H7 (cell line): ENCODE data around the gene SCLY. TPM values are rescaled to one million over a fixed set of nuclear protein-coding genes. Genes with fewer than 3 reads are reported as not detected.

Experiments used
- DNase-seq: peaks from one replicate; pipeline ENCODE4 v3.0.0; 2012
- H3K27me3 ChIP-seq: 2 replicates; pipeline ENCODE4 v1.6.0; 2011; ENCODE audit warnings: mild to moderate bottlenecking, low read length; ENCODE audit not compliant: control insufficient read depth, insufficient read depth
- H3K36me3 ChIP-seq: replicated peaks from 2 replicates; pipeline ENCODE4 v1.5.1; 2011; ENCODE audit warnings: low read length; ENCODE audit not compliant: control insufficient read depth, insufficient read depth
- H3K4me3 ChIP-seq: 2 replicates; pipeline ENCODE4 v1.5.1; 2011; ENCODE audit warnings: low read depth, mild to moderate bottlenecking, control low read depth, low read length, moderate library complexity; ENCODE audit not compliant: insufficient read depth
- total RNA-seq: library from RNA; depleted of rRNA; stranded (reverse); fragments of >200 nt; shearing (Covaris generic); gene quantifications from 2 replicates; pipeline ENCODE4 v1.2.3, GENCODE V29; 2014

The SCLY gene
- total RNA-seq, 1 experiment from 2014 or later = 53.0 TPM

GRCh38 chr2:238075397-238075796 lies 14.6 kb downstream of the SCLY start:
- H3K36me3 ChIP-seq = peaks cover 3% of the 10 kb centered on the region
- H3K4me3 ChIP-seq = no peak overlapping the region
- DNase-seq = no peak
- no peaks in the 10 kb centered on the region for H3K27me3 ChIP-seq

DNA sequence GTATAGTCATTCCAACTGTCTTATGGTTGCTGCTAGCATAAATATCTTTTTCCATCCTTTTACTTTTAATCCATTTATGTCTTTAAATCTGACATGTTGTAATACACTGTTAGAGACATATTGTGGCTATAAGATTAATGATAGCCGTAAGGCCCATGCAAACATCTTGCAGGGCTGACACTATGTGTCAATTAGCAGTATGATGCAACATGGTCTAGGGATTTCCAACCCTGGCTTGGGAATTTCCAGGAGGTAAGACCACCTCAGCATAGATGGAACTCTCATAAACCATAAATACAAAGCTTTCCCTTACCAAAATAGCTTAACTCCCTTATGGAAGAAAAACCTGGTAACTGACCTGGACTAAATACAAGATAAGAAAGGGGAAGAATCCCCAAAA lies 16.5 kb downstream of the SCLY start:
- H3K27me3 ChIP-seq = no peaks in the 10 kb centered on the region
- DNase-seq = no peak
- peaks cover 9% of the 10 kb centered on the region for H3K36me3 ChIP-seq
- no peak overlapping the region for H3K4me3 ChIP-seq

DNA sequence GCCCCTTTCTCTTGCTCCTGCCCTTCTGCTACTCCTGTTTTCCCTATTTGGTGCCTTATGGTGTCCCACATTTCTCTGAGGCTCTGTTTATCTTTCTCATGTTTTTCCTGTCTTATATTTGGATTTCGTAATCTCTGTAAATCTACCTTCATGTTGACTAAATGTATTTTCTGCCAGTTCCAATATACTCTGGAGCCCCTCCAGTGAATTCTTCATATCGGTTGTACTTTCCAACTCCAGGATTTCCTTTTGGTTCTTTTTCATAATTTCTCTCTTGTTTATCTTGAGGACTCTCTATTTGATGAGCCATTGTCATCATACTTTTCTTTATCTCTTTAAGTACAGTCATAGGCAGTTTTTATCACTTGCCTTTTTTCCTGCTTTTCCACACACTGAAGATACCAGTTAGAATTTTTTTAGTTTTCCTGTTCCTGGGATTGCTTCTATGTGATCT lies 19.1 kb downstream of the SCLY start:
- H3K36me3 ChIP-seq = peaks cover 23% of the 10 kb centered on the region
- no peaks in the 10 kb centered on the region for H3K27me3 ChIP-seq

DNA sequence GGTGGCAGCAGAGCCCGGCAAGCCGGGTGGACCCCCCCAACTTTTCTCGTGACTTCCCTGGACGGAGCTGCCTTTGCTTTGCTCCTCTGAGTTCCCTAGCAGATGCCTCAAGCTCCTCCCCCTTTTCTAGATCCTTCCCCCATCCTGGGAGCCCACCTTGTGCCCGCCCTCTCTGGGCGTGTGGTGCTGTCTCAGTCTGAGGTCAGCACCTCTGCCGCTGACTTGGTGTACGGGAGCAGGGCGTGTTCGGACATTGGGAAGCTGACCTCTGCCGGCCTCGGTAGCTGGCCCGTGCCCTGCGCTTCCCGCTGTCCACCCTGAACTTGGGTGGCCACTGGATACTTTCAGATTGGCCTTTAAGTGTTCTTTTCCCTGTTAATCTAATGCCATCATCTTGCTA lies 19.7 kb downstream of the SCLY start:
- no peak overlapping the region for H3K4me3 ChIP-seq
- H3K36me3 ChIP-seq = peaks cover 23% of the 10 kb centered on the region

More for the DNA sequence above, 19.1 kb downstream of the SCLY start:
- DNase-seq = no peak
- no peak overlapping the region for H3K4me3 ChIP-seq

GRCh38 chr2:238081150-238081549 lies 20.3 kb downstream of the SCLY start:
- no peak overlapping the region for H3K4me3 ChIP-seq
- no peak for DNase-seq
- H3K27me3 ChIP-seq = no peaks in the 10 kb centered on the region
- peaks cover 23% of the 10 kb centered on the region for H3K36me3 ChIP-seq

More for the DNA sequence above, 19.7 kb downstream of the SCLY start:
- peak; percentile 63 for DNase-seq
- no peaks in the 10 kb centered on the region for H3K27me3 ChIP-seq

DNA sequence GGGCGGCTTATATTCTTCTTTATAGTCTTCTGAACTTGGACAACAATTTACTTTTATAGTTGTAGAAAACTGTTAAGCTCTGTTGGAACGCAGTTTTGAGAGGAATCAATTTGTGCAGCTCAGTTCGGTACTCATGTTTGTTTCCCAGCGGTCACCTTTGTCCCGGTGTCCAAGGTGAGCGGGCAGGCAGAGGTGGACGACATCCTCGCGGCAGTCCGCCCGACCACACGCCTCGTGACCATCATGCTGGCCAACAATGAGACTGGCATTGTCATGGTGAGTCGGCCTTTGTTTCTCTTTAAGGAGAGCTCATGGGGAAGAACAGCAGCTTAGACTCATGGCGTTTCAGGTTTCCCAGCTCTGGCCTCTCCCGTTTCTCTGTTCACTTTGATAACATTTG lies 20.8 kb downstream of the SCLY start:
- DNase-seq = no peak
- Histone ChIP-seq H3K27me3 (no peaks in the 10 kb centered on the region), H3K36me3 (peaks cover 25% of the 10 kb centered on the region), H3K4me3 (no peak overlapping the region)

DNA sequence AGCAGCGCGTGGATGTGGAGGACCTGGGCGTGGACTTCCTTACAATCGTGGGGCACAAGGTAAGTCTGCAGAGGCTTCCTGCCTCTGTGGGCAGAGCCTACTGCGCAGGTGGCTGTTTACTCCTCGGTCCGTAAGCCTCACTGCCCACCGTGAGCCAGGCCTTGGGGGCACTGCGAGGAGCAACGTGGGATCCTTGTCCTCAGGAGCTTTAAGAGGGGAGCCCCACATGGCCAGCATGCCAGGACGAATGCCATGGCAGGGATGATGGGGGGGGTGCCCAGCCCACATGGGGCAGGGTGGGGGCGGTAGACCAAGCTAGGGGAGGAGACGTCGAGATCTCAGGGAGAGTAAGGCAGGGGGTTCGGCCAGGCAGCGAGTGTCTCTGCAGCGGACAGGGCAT lies 21.4 kb downstream of the SCLY start:
- Histone ChIP-seq H3K36me3 (peaks cover 25% of the 10 kb centered on the region), H3K27me3 (no peaks in the 10 kb centered on the region), H3K4me3 (no peak overlapping the region)
- peak; percentile 25 for DNase-seq

DNA sequence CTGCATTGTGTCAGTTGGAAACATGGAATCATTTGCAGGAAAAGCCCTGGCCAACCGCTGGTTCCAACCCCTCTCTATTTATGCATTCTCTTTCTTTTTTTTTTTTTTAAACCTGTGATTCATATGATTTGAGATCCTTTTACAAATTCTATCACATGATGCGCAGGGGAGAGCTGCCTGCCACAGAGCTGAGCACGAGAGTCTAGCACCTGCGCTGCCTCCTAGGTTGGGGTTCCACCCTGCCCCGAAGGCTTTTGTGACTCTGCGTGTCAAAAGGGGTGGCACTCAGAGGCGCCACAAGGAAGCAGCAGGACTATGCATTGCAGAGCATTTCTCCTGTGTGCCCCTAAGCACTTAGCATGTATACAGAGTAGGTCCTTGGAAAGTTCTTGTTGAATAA lies 22.0 kb downstream of the SCLY start:
- DNase-seq = no peak
- Histone ChIP-seq H3K4me3 (no peak overlapping the region), H3K36me3 (peaks cover 25% of the 10 kb centered on the region), H3K27me3 (no peaks in the 10 kb centered on the region)

GRCh38 chr2:238083919-238084318 lies 23.1 kb downstream of the SCLY start:
- no peak for DNase-seq
- no peak overlapping the region for H3K4me3 ChIP-seq
- peaks cover 25% of the 10 kb centered on the region for H3K36me3 ChIP-seq
- H3K27me3 ChIP-seq = no peaks in the 10 kb centered on the region

GRCh38 chr2:238084761-238085160 lies 24.0 kb downstream of the SCLY start:
- DNase-seq = no peak
- no peak overlapping the region for H3K4me3 ChIP-seq
- H3K27me3 ChIP-seq = no peaks in the 10 kb centered on the region
- H3K36me3 ChIP-seq = peaks cover 25% of the 10 kb centered on the region

DNA sequence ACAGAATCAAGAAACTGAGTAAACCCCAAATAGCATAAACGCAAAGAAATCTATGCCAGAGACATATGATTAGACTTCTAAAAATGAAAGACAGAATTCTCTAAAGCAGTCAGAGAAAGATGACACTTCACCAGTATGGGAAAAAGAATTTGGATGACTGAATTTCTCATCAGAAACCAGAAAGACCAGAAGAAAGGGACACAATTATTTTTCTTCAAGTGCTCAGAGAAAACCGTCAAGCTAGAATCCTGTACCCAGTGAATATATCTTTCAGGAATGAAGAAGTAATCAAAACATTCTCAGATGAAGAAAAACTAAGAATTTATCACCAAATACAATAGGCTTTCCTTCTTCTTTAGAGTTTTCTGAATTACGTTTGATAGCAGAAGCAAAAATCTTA lies 25.1 kb downstream of the SCLY start:
- DNase-seq = no peak
- H3K36me3 ChIP-seq = peaks cover 23% of the 10 kb centered on the region
- H3K4me3 ChIP-seq = no peak overlapping the region
- H3K27me3 ChIP-seq = no peaks in the 10 kb centered on the region

DNA sequence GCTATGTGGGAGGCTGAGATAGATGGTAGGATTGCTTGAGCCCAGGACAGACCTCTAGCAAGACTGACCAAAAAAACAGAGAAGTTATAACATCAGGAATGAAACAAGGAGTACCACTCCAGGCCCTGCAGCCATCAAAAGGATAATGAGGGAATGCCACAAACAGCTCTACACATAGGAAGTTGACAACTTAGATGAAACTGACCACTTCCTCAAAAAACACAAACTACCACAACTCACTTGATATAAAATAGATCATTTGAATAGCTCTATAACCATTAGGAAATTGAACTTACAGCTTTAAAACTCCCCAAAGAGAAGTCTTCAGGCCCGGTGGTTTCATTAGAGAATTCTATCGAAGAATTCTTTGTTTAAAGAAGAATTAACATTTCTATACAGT lies 26.4 kb downstream of the SCLY start:
- H3K36me3 ChIP-seq = peaks cover 16% of the 10 kb centered on the region
- no peaks in the 10 kb centered on the region for H3K27me3 ChIP-seq
- DNase-seq = no peak
- no peak overlapping the region for H3K4me3 ChIP-seq

DNA sequence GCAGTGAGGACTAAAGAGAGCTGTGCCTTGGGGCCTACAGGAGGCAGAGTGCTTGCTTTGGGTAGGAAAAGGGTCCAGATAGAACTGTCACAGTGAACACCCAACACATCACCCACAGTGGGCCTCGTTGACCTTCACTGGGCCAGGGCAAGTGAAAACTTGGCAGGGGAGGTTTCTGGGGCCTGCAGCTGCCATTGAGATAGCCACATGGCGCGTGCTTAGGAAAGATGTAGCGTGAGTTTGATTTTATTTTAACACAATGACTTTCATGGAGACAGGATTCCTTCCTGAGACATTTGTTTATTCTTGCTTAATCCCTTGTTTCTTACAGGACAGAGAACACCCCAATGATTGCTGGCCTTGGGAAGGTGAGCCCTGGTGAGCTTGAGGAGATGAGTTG lies 30.1 kb downstream of the SCLY start:
- Histone ChIP-seq H3K27me3 (no peaks in the 10 kb centered on the region), H3K36me3 (peaks cover 2% of the 10 kb centered on the region; the same call in 1 of the 2 replicates), H3K4me3 (no peak overlapping the region)
- DNase-seq = no peak

DNA sequence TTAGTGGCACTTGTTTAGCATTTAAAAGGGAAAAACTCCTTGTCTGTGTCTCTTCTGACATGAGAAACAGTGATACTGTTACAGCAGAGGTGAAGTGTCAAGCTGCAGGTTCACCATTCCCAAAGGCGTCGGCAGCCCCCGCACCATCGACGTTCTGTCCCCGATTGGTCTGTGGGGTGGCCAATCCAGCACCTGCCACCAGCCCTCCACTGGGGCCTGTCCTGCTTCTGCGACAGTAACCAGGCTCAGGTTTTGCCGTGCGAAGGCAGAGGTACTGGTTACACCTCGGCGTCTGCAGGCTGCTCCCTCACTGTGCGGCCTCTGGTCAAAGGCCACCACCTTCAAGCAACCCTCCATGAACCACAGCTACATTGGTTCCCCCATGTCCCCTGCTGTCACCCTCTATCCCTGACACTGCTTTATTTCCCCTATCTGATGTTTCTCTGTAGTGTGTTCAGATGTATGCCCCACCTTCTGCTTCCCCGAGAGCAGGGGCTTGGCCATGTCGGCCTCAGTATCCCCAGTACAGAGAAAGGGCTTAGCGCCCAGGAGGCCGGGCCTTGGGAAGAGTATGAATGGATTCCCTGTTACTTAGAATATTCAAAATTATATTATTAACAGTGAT lies 30.7 kb downstream of the SCLY start:
- H3K4me3 ChIP-seq = no peak overlapping the region
- DNase-seq = no peak
- no peaks in the 10 kb centered on the region; the same call in 1 of the 2 replicates for H3K36me3 ChIP-seq
- H3K27me3 ChIP-seq = no peaks in the 10 kb centered on the region

GRCh38 chr2:238092486-238093035 lies 31.8 kb downstream of the SCLY start:
- H3K4me3 ChIP-seq = no peak overlapping the region
- peak; percentile 49 for DNase-seq
- no peaks in the 10 kb centered on the region for H3K27me3 ChIP-seq
- H3K36me3 ChIP-seq = no peaks in the 10 kb centered on the region; the same call in 1 of the 2 replicates
